HT-29 (cell line): ENCODE data around the gene ZNF32. TPM values are rescaled to one million over a fixed set of nuclear protein-coding genes. Genes with fewer than 3 reads are reported as not detected.

Experiments
- DNase-seq: peaks from one replicate; pipeline ENCODE4 v3.0.0-alpha.2; 2015; ENCODE audit warnings: low spot score
- total RNA-seq: library from RNA; depleted of rRNA; stranded (reverse); fragments of >200 nt; shearing (Covaris generic); gene quantifications from 2 replicates; pipeline ENCODE4 v1.2.3, GENCODE V29; 2014

The ZNF32 gene
- total RNA-seq, 1 experiment from 2014 or later: 7.8 TPM

GRCh38 chr10:43681220-43681619 is 32.5 kb upstream of the ZNF32 start:
- DNase-seq: no peak

DNA sequence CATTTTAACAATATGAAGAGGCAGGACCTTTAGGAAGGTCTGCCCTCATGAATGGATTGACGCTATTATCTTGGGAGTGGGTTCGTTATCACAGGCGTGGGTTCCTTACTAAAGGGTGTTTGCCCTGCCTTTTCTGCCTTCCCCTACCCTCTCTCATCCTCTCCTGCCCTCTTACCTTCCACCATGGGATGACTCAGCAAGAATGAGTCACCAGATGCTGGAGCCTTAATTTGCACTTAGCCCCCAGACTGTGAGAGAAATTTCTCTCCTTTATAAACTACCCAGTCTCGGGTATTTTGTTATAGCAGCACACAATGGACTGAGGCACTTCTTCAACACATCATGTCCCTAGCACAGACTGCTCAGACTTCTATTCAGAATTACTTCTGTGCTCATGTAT is 31.4 kb upstream of the ZNF32 start:
- no peak for DNase-seq

- DNase-seq: no peak
Observed at GRCh38 chr10:43679509-43679908, 30.8 kb upstream of the ZNF32 start.

- no peak for DNase-seq
Observed at GRCh38 chr10:43678654-43679053, 30.0 kb upstream of the ZNF32 start.

- no peak for DNase-seq
Observed at GRCh38 chr10:43676901-43677300, 28.2 kb upstream of the ZNF32 start.

- no peak for DNase-seq
Observed at GRCh38 chr10:43676331-43676730, 27.6 kb upstream of the ZNF32 start.

DNA sequence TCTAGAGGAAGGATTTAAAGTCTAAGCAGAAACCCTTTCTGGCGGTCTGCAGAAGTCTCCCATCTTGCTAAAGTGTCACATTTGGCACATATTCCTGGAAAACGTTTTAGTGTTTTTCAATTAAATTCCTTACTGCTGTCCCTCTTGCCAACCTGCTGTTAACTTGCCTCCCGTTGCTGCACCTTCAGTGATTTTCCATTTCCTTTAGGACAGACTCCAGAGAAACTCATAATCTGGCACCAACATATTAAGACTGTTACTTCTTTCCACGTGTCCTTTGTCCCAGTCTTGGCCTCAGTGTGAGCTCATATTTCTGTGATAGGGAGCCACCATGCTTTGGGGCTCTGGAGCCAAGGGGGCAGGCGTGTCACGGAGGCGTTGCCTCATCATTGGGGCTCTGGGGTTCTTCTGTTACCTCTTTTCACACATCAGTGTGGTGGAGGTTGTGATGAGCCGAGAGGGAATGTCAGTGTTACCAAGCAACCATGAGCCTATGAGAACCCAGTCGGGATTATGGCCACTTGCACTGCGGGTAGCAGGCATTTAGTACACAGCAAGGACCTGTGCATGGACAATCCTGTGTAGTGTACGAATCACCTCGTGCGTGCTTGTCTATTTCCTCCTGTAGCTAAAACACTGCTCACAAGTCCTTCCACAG is 26.0 kb upstream of the ZNF32 start:
- DNase-seq: no peak

- DNase-seq: no peak
Observed at GRCh38 chr10:43673471-43673870, 24.8 kb upstream of the ZNF32 start.

- peak; percentile 80 for DNase-seq
Observed at GRCh38 chr10:43671659-43672531, 23.2 kb upstream of the ZNF32 start.

- no peak for DNase-seq
Observed at GRCh38 chr10:43669386-43669785, 20.7 kb upstream of the ZNF32 start.

DNA sequence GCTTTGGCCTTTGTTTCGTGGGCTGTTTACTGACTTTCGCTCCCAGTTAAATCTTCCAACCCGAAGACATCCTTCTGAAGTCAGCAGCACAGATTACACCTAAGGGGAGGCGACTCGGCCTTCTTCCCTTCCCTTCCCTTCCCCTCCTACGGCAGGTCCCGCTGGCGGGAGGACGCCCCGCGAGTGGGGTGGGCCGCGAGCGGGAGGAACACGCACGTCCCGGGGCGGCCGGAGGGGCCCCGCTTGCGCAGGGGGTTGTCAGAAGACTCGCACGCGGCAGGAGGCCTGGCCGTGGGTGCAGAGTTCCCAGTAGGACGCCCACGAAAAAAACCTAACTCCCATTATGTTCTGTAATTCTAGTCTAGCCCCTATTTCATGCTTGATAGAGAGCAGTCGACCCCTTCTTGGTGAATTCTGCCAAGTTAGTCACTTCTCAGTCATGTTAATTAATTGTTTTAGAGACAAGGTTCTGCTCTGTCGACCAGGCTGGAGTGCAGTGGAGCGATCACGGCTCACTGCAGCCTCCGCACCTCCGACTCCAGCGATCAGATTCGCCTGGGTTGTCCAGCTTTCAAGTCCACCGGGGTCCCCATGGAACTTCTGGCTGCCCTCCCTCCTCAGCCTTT is 19.2 kb upstream of the ZNF32 start:
- DNase-seq: no peak

DNA sequence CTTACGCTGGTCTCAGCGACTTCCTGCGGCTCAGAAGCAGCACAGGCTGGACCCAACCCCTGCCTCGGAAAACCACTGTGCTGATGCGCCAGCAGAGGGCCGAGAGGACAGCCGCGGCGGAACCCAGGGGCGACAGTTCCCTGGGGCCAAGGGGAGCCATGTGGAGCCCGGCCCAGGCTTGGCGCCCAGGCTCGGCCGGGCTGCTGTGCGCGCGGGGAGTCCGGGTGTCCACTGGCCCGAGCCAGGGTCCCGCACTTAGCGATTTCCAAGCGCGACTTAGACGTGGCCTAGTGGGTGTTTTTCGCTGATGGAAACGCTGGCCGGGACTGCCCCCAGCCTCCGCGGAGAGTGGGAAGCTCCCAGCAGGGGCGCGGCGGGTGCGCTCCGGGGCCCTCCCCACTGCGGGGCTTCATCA is 18.6 kb upstream of the ZNF32 start:
- no peak for DNase-seq

GRCh38 chr10:43666552-43666951 is 17.9 kb upstream of the ZNF32 start:
- no peak for DNase-seq

- no peak for DNase-seq
Observed at GRCh38 chr10:43665054-43665453, 16.4 kb upstream of the ZNF32 start.

DNA sequence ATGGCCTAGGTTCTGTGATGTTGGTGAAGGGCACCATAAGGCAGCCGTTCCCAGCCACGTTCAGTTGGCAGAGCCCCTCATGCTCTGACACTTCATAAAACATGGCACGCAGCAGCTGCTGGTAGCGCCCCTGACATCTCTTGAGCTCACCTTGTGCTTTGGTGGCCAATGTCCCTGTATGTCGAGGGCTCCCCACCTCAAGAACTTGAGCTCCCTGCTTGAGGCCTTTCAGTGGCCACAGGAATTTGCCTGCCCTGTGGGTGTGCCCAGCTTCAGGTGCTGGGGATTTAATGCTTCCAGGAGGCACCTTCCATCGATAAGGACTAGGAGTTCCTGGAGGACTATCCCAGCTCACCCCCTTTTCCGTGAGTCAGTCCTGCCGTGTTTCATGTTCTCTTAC is 9.5 kb upstream of the ZNF32 start:
- no peak for DNase-seq

DNA sequence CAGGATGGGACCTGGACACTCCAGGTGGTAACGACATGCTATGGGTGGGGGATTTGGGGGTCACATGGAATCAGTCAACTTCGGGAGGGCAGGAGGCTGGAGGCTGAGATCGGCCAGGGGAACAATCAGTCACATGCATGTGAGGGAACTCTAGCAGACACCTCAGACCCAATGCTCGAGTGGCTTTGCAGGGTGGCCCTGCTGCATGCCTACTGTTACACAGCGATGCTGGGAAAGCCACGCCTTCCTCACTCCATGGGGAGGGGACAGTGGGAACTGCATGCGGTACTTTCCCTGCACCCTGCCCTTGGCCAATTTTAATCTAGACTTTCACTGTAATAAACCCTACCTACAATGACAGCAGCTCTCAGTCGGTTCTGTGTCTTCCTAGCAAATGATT is 6.6 kb upstream of the ZNF32 start:
- no peak for DNase-seq

DNA sequence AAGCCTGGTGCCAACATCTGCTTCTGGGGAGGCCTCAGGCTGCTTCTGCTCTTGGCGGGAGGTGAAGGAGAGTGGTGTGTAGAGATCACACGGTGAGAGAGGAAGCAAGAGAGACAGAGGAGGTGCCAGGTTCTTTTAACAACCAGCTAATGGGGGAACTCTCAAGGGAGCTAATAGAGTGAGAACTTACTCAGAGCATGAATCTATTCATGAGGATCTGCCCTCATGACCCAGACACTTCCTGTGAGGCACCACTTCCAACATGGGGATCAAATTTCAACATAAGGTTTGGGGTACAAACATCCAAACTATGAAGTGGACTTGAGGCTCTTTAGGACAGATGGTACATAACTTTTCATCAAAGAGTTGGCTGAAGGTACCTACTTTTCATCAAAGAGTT is 5.1 kb upstream of the ZNF32 start:
- no peak for DNase-seq

- DNase-seq: no peak
Observed at GRCh38 chr10:43649185-43649523, 473 bp upstream of the ZNF32 start.

DNA sequence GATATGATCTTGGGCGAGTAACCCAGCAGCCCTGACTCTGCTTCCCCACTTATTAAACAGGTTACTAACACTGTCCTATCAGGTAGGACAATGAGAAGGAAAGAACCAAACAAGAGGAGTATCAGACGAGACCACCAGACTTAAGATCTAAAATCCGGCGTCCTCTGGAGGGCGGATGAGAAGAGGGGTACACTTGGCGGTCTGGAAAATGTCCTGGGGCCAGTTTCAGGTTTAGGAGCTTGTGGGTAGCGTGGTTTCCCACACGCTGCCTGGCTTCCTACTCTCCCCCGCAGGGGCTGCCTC is 635 bp downstream of the ZNF32 start:
- peak; percentile 5 for DNase-seq

- no peak for DNase-seq
Observed at GRCh38 chr10:43647576-43647975, 1.1 kb downstream of the ZNF32 start.

DNA sequence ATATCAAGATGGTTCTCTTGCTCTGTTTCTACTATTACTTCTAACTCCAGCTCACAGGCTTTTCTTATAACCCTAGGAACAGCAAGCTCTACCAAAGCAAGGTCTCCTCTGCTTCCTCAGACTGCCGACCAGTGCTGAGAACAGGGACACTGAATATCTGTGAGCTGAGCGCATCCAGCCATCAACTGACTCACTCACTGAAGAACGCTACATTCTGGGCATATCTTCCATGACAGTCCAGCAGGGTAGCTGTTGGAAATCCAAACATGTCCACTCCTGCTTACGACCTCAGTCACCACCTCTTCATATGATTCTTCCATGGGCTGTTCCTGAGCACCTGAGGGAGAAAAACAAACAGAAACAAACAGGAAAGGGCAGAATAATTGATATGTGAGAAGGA is 2.8 kb downstream of the ZNF32 start:
- no peak for DNase-seq

GRCh38 chr10:43644252-43644651 is 4.4 kb downstream of the ZNF32 start:
- DNase-seq: no peak

DNA sequence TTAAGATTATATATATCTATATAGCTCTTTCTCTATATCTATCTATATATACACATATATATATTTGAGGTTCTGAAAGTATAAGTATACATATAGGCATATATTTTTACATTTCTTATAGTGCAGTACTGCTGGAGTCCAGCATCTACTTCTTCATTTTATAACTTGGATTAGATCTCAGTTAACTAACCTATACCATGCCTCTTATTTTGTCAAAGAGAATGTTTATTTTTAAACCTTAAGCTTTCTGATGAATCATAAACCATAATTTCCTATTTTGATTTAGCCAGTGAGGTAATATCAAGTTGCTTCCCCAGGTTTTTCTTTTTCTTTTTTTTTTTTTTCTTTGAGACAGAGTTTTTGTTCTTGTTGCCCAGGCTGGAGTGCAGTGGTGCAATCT is 8.1 kb downstream of the ZNF32 start:
- DNase-seq: no peak
